T-helper 17 cell (primary cell): ENCODE results near the gene PARD6B. TPM values are rescaled to one million over a fixed set of nuclear protein-coding genes. Genes with fewer than 3 reads are reported as not detected.
"Not testable (repeated sequence)": the region's sequence is repeated elsewhere in the genome, so short reads cannot be mapped to it uniquely, and the experiment has no call there.

Source experiments
- ATAC-seq: fragments of 150-1000 bp; cut with Tn5 transposase; 2 replicates; pipeline ENCODE4 v1.10.0; 2021; ENCODE audit warnings: mild to moderate bottlenecking, moderate library complexity
- DNase-seq, 3 donors: peaks; one replicate each; pipeline versions ENCODE4 v3.0.0 to v3.0.0-alpha.2; 2020 to 2021
- H3K9me3 ChIP-seq: one replicate; pipeline ENCODE4 v1.7.0; 2013; ENCODE audit warnings: low read length, mild to moderate bottlenecking; ENCODE audit not compliant: control insufficient read depth, poor library complexity, severe bottlenecking
- H3K27ac Mint-ChIP-seq: one replicate; pipeline ENCODE4 v1.8.0; 2022; ENCODE audit warnings: mild to moderate bottlenecking, moderate library complexity, mixed read lengths
- H3K27me3 Mint-ChIP-seq: one replicate; pipeline ENCODE4 v1.8.0; 2022; ENCODE audit warnings: mixed read lengths
- H3K36me3 Mint-ChIP-seq: one replicate; pipeline ENCODE4 v1.8.0; 2022; ENCODE audit warnings: low read depth, mixed read lengths
- H3K4me1 Mint-ChIP-seq: one replicate; pipeline ENCODE4 v1.8.0; 2022; ENCODE audit warnings: mild to moderate bottlenecking, mixed read lengths
- H3K4me3 Mint-ChIP-seq: one replicate; pipeline ENCODE4 v1.8.0; 2022; ENCODE audit warnings: mild to moderate bottlenecking, moderate library complexity, mixed read lengths
- total RNA-seq, 4 donors: library from RNA in 2 of 4; stranded (reverse) in 2 of 4; gene quantifications; one replicate each; pipeline ENCODE4 v1.2.3 and lab custom pipeline; 2022 to 2026

PARD6B gene
- total RNA-seq, 2 donors from 2014 or later = 4.0 to 6.8 TPM

DNA sequence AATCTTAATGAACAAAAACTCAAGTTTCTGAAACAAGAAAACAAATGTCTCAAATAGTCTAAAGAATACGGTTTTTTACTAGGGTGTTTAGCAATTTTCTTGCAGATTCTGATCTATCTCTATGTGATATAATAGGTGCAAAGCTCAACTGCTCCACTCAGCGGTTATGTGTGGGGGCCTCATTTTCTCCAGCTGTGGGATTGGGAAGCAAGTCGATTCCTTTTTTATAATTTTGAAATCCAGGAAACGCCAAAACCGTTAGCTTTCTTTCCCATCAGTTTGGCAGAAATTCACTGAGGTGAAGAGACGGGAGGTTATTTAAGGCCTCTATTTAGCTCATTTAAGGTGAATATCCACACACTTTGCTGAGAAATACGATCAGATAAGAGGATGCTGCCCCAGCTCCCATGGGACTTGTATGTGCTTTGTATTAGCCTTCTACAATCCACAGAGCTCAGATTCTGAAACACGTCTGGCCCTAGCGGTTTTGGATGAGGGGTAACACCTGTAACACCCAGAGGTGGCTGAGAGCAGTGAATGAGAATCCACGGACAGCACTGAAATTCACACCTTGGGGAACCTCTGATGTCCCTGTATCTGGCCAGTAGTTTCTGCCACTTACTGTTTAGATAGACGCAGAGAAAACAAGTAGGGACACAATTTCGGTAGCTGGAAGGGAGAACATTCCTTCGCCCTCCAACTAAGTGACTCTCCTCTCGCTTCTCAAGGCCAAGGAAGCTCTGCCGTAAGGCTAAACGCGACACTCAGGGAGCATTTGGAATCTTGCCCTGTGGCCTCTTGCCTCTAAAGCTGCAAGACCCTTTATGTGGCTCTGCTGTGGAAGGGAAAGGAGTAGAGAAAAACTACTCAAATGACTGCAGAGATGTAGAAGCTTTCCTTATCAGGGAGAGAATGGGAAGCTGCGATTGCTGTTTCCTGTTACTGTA, 56.9 kb downstream of the PARD6B start:
- peaks cover 2% of the 10 kb centered on the region for H3K4me1 Mint-ChIP-seq
- no peak overlapping the region for H3K27ac Mint-ChIP-seq
- ATAC-seq (no peak), DNase-seq (no peak)
- peaks cover 6% of the 10 kb centered on the region for H3K27me3 Mint-ChIP-seq
- no peaks in the 10 kb centered on the region for H3K36me3 Mint-ChIP-seq
- no peak overlapping the region for H3K4me3 Mint-ChIP-seq
- no peaks in the 10 kb centered on the region for H3K9me3 ChIP-seq

DNA sequence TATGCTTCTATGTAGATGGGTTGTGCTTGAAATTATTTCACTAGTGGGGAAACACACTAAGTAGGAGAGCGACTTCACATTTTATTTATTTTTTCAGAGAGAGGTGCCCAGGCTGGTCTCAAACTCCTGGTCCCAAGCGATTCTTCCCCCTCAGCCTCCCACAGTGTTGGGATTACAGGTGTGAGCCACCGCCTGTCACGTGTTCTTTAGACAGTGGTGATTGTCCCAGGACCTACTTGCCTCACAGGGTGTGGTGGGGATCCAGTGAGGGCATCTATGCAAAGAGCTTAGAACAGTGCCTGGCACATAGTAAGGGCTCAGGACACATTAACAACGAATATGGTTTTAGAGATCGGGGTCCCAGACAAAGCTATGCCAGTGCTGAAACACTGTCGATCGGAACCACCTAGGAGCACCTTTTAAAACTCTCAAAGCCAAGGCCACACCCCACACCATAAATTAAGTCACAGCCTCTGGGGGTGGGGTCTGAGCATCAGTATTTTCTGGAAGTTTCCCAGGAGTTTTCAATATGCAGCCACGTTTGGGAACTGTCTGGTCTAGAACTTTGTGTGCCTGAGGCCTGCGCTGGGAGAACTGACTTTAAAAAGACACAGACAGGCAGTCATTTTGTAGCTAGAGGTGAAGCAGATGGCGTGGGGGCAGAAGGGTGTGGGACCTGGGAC, 58.7 kb downstream of the PARD6B start:
- DNase-seq (no peak), ATAC-seq (no peak)
- Mint-ChIP-seq H3K36me3 (no peaks in the 10 kb centered on the region), H3K27me3 (peaks cover 6% of the 10 kb centered on the region), H3K4me3 (peak overlapping the region; percentile 21), H3K27ac (peak overlapping the region; percentile 37), H3K4me1 (peaks cover 2% of the 10 kb centered on the region)
- H3K9me3 ChIP-seq = no peaks in the 10 kb centered on the region

DNA sequence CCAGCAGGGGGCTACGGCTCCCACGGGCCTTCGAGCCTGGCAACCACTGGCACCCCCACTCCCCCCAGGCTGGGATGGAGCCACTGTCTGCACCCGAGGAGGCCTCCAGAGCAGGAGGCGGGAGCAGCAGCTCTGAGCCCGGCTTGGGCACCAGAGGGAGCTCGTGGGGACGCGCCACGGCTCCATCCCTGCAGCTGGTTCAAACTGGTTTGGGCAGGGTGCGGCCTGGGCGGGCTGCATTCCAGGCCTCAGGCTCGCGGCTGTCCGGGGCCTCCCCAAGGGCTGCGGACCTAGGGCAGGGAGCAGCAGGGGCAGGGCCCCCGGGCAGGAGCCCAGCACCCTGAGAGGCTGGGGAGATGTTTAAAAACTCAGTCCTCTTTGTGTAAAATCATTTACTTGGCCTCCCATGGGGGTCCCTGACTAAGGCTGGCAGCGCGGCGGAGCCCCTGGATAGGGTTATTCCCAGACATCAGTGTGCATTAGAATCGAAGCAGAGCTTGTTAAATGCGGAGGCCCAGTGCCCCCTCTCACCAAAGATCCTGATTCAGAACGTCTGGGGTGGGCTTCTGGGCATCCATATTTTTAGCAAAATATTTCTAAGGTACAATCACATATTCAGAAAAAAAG, 59.4 kb downstream of the PARD6B start:
- no peaks in the 10 kb centered on the region for H3K36me3 Mint-ChIP-seq
- H3K4me1 Mint-ChIP-seq = peaks cover 5% of the 10 kb centered on the region
- no peak overlapping the region for H3K4me3 Mint-ChIP-seq
- H3K27me3 Mint-ChIP-seq = peaks cover 6% of the 10 kb centered on the region
- DNase-seq (peak; percentile 52 to 68 (median 55)), ATAC-seq (peak; percentile 66)
- H3K9me3 ChIP-seq = no peaks in the 10 kb centered on the region
- H3K27ac Mint-ChIP-seq = peak overlapping the region; percentile 37

DNA sequence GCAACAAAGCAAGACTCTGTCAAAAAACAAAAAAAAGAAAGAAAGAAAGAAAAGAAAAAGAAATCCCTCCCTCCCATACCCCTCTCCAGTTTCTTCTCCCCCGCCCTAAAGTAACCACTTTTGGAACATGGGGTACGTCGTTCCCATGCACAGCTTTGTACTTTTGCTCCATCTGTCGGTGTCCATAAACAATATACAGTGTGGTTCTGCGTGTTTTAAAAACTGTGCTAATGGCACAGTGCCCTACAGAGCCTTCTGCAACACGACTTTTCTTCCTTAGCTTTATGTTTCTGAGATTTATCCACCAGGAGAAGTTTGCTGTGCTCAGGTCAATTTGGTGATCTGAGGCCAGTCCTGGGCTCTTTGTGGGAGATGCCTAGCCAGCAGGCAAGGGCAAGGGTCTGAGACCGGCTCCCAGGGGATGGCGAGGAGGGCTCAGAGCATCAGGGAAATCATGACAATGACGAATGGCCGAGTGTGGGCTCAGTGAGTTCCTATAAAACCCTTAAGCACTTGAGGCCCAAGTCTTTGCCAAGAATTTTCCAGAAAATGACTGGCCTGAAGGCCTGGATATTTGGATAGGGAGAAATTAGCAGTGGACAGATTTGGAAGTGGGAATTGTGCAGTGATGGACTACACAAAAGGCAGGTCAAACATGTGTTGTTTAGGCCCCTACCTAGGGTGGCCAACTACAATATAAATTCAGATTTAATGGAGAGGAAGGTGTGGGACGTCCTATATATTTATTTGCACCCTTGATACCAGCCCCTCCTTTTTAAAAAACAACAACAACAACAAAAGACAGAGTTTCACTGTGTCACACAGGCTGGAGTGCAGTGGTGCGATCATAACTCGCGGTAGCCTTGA, 61.6 kb downstream of the PARD6B start:
- no peak overlapping the region for H3K27ac Mint-ChIP-seq
- no peak for DNase-seq
- no peaks in the 10 kb centered on the region for H3K27me3 Mint-ChIP-seq
- H3K9me3 ChIP-seq = no peaks in the 10 kb centered on the region
- no peak overlapping the region for H3K4me3 Mint-ChIP-seq
- H3K36me3 Mint-ChIP-seq = no peaks in the 10 kb centered on the region
- H3K4me1 Mint-ChIP-seq = peaks cover 4% of the 10 kb centered on the region
- ATAC-seq = no peak

DNA sequence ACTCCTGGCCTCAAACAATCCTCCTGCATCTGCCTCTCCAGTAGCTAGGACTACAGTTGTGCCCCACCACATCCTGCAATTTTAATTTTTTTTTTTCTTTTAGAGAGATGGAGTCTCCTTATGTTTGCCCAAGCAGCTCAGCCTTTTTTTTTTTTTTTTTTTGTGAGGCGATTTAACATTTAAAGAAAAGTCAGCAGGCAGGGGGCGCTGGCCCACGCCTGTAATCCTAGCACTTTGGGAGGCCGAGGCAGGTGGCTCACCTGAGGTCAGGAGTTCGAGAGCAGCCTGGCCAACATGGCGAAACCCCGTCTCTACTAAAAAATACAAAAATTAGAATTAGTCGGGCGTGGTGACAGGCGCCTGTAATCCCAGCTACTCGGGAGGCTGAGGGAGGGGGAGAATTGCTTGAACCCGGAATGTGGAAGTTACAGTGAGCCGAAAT, 62.2 kb downstream of the PARD6B start:
- peak in 2 of 3 donors; percentile 20 to 22 for DNase-seq
- H3K36me3 Mint-ChIP-seq, H3K27ac Mint-ChIP-seq, H3K4me1 Mint-ChIP-seq, ATAC-seq, H3K27me3 Mint-ChIP-seq, H3K9me3 ChIP-seq: not testable (repeated sequence)
- peak overlapping the region; percentile 25 for H3K4me3 Mint-ChIP-seq

DNA sequence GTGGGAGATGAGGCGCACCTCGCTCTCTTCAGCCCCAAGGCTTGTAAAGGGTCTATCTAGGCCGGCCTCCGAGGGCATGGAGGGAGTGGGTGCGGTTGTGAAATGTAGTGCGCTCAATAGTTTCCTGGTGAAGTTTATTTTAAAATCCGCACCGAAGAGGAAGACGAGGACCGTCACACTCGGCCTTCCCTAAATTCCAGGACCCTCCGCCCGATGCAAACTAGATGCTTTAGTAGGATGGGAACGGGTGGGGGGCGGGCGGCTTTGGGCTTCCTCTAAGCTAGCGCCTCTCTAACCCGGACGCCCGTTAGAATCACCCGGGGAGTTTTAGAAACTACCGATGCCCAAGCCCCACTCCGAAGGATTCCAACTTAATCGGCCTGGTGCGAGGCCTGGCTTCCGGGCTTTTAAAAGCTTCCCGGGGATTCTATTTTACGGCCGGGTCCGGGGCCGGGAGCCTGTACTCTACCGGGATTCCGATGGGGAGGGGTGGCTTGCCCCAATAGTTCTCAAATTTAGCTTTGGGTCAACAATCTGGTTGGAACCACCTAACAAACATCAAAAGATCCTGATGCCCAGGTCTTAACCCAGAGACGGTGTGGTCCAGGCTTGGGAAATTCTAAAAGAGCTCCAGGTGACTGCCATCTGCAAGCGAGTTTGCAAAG, 62.9 kb downstream of the PARD6B start:
- H3K4me1 Mint-ChIP-seq = peaks cover 4% of the 10 kb centered on the region
- no peak for DNase-seq
- ATAC-seq = peak; percentile 7
- no peaks in the 10 kb centered on the region for H3K9me3 ChIP-seq
- H3K36me3 Mint-ChIP-seq = no peaks in the 10 kb centered on the region
- no peaks in the 10 kb centered on the region for H3K27me3 Mint-ChIP-seq
- H3K27ac Mint-ChIP-seq = no peak overlapping the region
- H3K4me3 Mint-ChIP-seq = peak overlapping the region; percentile 36

DNA sequence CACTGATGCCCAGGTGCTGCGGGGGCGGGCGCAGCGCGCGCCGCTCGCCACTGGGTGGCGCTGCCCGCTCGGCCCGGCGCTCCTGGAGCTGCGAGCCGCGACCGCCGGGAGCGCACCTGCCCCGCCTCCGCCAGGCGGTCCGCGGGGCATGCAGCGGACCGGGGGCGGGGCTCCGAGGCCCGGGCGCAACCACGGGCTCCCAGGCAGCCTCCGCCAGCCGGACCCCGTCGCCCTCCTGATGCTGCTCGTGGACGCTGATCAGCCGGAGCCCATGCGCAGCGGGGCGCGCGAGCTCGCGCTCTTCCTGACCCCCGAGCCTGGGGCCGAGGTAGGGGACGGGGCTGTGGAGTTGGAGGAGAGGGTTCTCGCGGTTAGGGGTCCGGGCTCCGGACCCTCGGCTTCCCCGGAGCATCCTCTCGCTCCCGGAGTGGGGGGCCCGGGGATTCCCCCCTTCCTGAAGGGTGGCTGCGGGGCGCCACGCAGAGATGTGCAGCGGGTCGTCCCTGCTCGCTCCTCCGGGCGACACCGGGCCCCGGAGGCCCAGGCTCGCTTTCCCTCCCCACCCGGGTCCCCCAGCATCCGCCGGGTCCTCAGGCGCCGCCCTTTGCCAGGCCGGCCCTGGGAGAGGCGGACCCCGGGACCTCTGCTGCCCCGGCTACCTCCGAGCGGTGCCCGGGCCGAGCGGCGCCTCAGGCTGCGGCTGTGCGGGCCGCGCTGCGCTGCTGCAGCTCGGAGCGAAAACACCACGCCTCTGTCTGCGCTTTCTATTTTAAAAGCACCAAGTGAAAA, 63.7 kb downstream of the PARD6B start, which contains the start of gene BCAS4:
TSS of gene BCAS4 (plus strand) at position 216 of the 789 bp plus-strand sequence. CDS start at position 239, 23 bp downstream.
- ATAC-seq (peak; percentile 92), DNase-seq (peak; percentile 82 to 84 (median 82))
- H3K9me3 ChIP-seq = no peaks in the 10 kb centered on the region
- no peaks in the 10 kb centered on the region for H3K27me3 Mint-ChIP-seq
- no peaks in the 10 kb centered on the region for H3K36me3 Mint-ChIP-seq
- H3K4me3 Mint-ChIP-seq = peak within 1 kb of the TSS; percentile 90
- H3K27ac Mint-ChIP-seq = peak within 1 kb of the TSS; percentile 39
- peaks cover 7% of the 10 kb centered on the region for H3K4me1 Mint-ChIP-seq

DNA sequence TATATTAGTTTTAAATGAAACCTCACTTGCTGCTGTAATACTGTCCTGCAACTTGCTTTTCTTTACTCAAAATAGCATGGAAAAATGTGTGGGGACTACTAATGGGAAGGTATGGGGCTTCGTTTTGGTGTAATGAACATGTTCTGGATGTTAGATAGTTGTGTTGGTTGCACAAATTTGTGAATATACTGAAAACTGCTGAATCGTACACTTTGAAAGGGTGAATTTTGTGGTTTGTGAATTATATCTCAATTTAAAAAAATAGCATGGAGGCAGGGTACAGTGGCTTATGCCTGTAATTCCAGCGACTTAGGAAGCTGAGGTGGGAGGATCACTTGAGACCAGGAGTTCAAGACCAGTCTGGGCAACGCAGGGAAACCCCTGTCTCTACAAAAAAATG, 65.8 kb downstream of the PARD6B start:
- Mint-ChIP-seq H3K27me3 (no peaks in the 10 kb centered on the region), H3K4me3 (no peak overlapping the region), H3K4me1 (peaks cover 8% of the 10 kb centered on the region), H3K36me3 (no peaks in the 10 kb centered on the region), H3K27ac (no peak overlapping the region)
- no peaks in the 10 kb centered on the region for H3K9me3 ChIP-seq
- DNase-seq (no peak), ATAC-seq (no peak)

DNA sequence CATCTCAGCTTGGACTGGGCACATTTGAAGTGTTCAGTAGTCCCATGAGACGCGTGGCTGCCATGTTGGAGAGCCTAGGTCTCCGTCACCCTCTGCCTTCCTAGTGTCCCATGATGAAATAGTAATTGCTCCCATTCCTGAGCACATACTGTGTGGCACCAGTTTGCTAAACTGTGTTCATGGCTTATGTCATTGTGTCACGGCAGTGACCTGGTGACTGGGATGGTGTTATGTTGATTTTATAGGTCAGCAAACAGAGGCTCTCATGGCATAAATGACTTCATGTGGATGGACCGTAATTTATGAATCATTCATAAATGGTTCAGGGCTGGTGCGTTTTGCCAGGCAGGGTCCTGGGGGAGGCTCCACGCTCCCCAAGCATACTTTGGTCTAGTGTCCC, 67.3 kb downstream of the PARD6B start:
- Mint-ChIP-seq H3K4me3 (no peak overlapping the region), H3K27ac (no peak overlapping the region), H3K27me3 (no peaks in the 10 kb centered on the region)

DNA sequence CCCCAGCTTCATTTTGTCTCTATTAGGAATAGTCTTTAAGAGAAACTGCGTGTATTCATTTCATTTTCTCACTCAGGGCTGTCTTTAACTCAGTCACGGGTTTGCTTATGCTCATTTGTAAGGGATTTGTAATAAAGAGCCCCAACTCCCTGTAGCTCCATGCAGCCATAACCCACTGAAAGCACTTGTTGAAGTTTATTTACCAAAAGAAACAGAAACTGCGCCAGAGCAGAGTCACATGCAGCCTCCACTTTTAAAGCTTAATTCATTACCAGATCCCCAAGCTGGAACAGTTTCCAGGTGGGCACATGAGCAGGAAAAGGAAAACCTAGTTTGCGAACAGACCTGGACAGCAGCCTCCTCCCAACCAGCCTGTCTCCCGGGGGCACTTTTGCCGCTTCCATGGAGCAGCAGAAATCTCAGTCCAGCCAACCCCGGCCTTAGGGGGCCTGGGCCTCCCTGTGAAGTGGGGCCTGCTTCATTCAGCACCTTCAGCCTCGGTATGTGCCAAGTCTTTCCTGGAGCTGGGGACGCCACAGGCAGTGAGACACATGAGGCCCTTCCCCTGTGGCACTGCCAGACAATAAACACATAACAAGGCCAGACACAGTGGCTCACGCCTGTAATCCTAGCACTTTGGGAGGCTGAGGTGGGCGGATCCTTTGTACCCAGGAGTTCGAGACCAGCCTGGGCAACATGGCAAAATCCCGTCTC, 68.0 kb downstream of the PARD6B start:
- no peak for DNase-seq
- ATAC-seq = no peak
- Mint-ChIP-seq H3K4me1 (peaks cover 8% of the 10 kb centered on the region), H3K27ac (peak overlapping the region; percentile 27), H3K27me3 (no peaks in the 10 kb centered on the region), H3K4me3 (no peak overlapping the region), H3K36me3 (no peaks in the 10 kb centered on the region)
- H3K9me3 ChIP-seq = no peaks in the 10 kb centered on the region

More for the DNA sequence above, 67.3 kb downstream of the PARD6B start:
- ATAC-seq (no peak), DNase-seq (no peak)
- H3K9me3 ChIP-seq = no peaks in the 10 kb centered on the region
- no peaks in the 10 kb centered on the region for H3K36me3 Mint-ChIP-seq
- H3K4me1 Mint-ChIP-seq = peaks cover 8% of the 10 kb centered on the region

DNA sequence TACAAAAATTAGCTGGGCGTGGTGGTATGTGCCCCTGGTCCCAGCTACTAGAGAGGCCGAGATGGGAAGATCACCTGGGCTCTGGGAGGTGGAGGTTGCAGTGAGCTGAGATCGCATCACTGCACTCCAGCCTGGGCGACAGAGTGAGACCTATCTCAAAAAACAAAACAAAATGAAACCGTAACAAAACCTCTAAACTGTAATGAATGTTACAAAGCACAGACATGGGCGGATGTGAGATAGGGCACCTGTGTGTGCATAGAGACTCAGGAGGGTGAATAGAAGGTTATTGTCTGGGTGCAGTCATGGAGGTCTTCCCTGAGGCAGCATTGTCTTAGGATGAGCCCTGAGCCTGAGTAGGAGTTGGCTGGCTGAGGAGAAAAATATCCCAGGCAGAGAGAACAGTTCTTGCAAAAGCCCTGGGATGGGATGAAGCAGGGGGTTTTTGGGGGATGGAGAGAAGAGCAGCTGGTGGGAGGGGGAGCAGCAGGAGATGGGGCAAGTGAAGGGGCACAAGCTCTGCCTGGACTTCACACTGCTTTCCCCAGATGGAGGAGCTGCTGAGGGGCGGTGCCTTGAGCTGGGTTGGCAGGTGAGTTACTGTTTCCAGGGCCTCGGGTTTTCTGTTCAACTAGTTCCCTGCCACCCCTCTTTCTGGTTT, 68.6 kb downstream of the PARD6B start:
- no peak for ATAC-seq
- Mint-ChIP-seq H3K27ac (no peak overlapping the region), H3K4me1 (peaks cover 12% of the 10 kb centered on the region), H3K36me3 (no peaks in the 10 kb centered on the region), H3K27me3 (no peaks in the 10 kb centered on the region), H3K4me3 (no peak overlapping the region)
- H3K9me3 ChIP-seq = no peaks in the 10 kb centered on the region
- no peak for DNase-seq
